Adrenal gland (tissue), 12 donors: ENCODE measurements around the gene LMF1. TPM values are rescaled to one million over a fixed set of nuclear protein-coding genes. Genes with fewer than 3 reads are reported as not detected.

Experiments used
- DNase-seq, 7 donors: peaks; one replicate each; pipeline ENCODE4 v3.0.0-alpha.2; 2019 to 2020
- H3K27ac ChIP-seq, 5 donors: fragments of 200-600 bp; sonication (generic) in 4 of 5; 1 replicate in 3 of 5; 2 replicates in 2 of 5; pipeline versions ENCODE4 v1.5.1 to v1.8.0; 2016 to 2020; ENCODE audit warnings: mild to moderate bottlenecking in 1 of 5
- H3K27me3 ChIP-seq: fragments of 200-600 bp; 2 replicates; pipeline ENCODE4 v1.8.0; 2021
- H3K36me3 ChIP-seq, 2 donors: fragments of 200-600 bp; replicated peaks in 1 of 2; 1 replicate in 1 of 2; 2 replicates in 1 of 2; pipeline versions ENCODE4 v1.5.1 to v1.8.0; 2018 to 2022
- H3K4me1 ChIP-seq, 2 donors: fragments of 200-600 bp; replicated peaks in 1 of 2; 1 replicate in 1 of 2; 2 replicates in 1 of 2; pipeline versions ENCODE4 v1.5.1 to v1.8.0; 2018 to 2021
- H3K4me3 ChIP-seq, 4 donors: fragments of 200-600 bp; sonication (generic) in 3 of 4; one replicate each; pipeline ENCODE4 v1.5.1; 2016 to 2018
- H3K9me3 ChIP-seq, 3 donors: fragments of 200-600 bp; sonication (generic) in 1 of 3; replicated peaks in 1 of 3; 1 replicate in 2 of 3; 2 replicates in 1 of 3; pipeline versions ENCODE4 v1.5.1 to v1.8.0; 2016 to 2021
- POLR2A ChIP-seq, 2 donors: fragments of 450-650 bp; IDR thresholded peaks; one replicate each; pipeline ENCODE4 v1.6.1; 2017; ENCODE audit warnings: antibody characterized with exemption in 2 of 2, mild to moderate bottlenecking in 2 of 2, moderate library complexity in 1 of 2
- WGBS, 4 donors: extraction: QIAGEN DNeasy Blood & Tissue Kit in 2 of 4; methylation state at CpG; one replicate each; pipeline versions ENCODE4 v1.1.5 to v1.1.7; 2013 to 2017; 5-methylcytosine and 5-hydroxymethylcytosine counted together
- intact Hi-C, 2 donors: fragments of 100-400 bp; cut with DNase I; formaldehyde crosslinking; loops; one replicate each; pipeline versions ENCODE4 v1.14.1 to v1.15.0; 2022 to 2023
- polyA plus RNA-seq, 3 donors: library from polyadenylated mRNA; stranded (reverse); fragments of 200-250 nt in 2 of 3; fragments of 350-450 nt in 1 of 3; fragmentation: Illumina TruSeq in 1 of 3; extraction: RNeasy Lipid Tissue Mini Kit (QIAGEN cat#74804) in 1 of 3; gene quantifications; one replicate each; pipeline ENCODE4 v1.2.3, GENCODE V29; 2013 to 2014
- total RNA-seq, 9 donors: library from RNA; depleted of rRNA in 4 of 9; stranded (reverse); fragments of >200 nt in 4 of 9; fragments of 120-200 nt in 1 of 9; fragmentation: NEBNext Ultra II Directional in 1 of 9; extraction: Animal tissue kit (Norgen Biotek cat#: 25700) in 1 of 9; gene quantifications; one replicate each; pipeline versions ENCODE4 v1.1.0 to v1.2.4, GENCODE V29; 2013 to 2023
- TF ChIP-seq, protein P1 (sequence below), 6 experiments: fragments of 450-650 bp in 4 of 6; fragments of 200-600 bp in 2 of 6; sonication (generic) in 1 of 6; IDR thresholded peaks; 1 replicate in 5 of 6; 2 replicates in 1 of 6; pipeline versions ENCODE4 v1.5.1 to v1.8.0; 2016 to 2021; ENCODE audit warnings: antibody characterized with exemption in 6 of 6, mild to moderate bottlenecking in 2 of 6, moderate library complexity in 1 of 6
- donor health status: healthy with polysubstance abuse.
- donor health status: Bipolar disorder and iron deficiency.
- donor health status: DM: yes; HTN: yes; CAD: no.
- donor health status: DM: no; HTN: no; CAD: no.
- donor health status: DM: no; HTN: no; CAD: no.
- donor health status: DM: yes; HTN: yes; CAD: no.

The LMF1 gene
- total and polyA plus RNA-seq, 12 donors = 10.5 to 101 (median 36.3) TPM

DNA sequence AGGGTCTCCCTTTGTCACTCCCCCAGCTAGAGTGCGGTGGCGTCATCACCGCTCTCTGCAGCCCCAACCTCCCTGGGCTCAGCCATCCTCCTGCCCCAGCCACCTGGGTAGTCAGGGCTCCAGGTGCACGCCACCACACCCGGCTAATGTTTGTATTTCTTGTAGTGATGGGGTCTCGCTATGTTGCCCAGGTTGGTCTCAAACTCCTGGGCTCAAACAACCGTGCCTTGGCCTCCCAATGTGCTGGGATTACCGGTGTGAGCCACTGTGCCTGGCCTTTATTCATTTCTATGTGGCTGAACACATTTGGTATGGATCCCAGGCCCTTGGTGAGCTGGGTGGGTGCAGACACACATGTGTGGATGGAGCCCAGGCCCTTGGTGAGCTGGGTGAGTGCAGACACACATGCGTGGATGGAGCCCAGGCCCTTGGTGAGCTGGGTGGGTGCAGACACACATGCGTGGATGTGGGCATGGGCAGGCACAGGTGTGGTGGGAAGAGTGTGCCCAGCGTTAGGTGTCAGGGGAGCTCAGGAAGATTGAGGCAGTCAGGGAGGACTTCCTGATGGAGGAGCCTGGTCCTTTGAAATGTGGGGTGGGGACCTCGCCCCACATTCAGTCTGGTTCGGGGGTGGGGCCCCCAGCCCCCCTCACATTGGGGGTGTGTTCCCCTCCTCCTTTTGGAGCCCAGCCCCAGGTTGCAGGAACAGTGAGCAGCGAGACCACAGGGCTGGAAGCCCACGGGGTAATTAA lies 47.8 kb upstream of the LMF1 start:
- WGBS, 4 donors = 84 to 88% (median 87%) methylated on average over 14 to 15 of the region's 15 CpGs

DNA sequence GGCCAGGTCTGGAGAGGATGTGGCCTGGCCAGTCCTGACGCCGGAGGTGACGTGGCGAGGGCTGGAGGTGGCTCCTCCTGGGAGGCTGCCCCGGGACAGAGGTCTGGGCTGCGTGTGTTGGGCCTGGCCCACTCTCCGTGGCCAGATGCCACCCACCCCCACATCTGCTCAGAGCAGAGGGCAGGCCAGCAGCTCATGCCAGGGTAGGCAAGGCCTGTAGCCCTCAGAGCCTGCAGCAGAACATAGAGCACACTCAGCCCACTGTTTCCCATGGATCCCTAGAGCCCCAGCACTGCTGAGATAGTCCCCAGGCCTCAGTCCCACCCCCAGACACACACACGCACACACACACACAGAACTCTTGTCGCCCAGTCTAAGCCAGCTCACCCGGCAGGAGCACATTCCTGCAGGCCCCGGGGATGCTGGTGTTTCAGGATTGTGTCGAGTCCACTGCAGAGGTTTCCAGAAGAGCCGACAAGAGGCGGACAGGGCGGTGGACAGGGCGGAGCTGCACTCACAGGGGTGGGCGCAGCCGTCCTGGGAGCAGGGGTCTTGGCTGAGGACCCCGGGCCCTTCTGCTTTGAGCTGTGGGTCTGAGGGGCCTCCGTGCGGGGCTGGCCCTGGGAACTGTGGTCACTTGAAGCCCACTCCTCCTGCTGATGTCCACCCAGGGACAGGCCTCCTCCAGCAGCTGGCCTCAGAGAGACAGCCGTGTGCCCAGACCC lies 44.1 kb upstream of the LMF1 start:
- Histone ChIP-seq H3K9me3 (no peaks in the 10 kb centered on the region), H3K27ac (no peak overlapping the region), H3K4me1 (no peaks in the 10 kb centered on the region), H3K4me3 (no peak overlapping the region), H3K27me3 (no peaks in the 10 kb centered on the region), H3K36me3 (no peaks in the 10 kb centered on the region)
- DNase-seq = no peak
- intact Hi-C loops = no loop called here
- TF ChIP-seq POLR2A (IDR thresholded peaks at IDR 0.05) = no peak
- TF ChIP-seq, protein P1, sequence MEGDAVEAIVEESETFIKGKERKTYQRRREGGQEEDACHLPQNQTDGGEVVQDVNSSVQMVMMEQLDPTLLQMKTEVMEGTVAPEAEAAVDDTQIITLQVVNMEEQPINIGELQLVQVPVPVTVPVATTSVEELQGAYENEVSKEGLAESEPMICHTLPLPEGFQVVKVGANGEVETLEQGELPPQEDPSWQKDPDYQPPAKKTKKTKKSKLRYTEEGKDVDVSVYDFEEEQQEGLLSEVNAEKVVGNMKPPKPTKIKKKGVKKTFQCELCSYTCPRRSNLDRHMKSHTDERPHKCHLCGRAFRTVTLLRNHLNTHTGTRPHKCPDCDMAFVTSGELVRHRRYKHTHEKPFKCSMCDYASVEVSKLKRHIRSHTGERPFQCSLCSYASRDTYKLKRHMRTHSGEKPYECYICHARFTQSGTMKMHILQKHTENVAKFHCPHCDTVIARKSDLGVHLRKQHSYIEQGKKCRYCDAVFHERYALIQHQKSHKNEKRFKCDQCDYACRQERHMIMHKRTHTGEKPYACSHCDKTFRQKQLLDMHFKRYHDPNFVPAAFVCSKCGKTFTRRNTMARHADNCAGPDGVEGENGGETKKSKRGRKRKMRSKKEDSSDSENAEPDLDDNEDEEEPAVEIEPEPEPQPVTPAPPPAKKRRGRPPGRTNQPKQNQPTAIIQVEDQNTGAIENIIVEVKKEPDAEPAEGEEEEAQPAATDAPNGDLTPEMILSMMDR (IDR thresholded peaks at IDR 0.05) = no peak
- 89 to 95% (median 92%) methylated on average over 15 to 22 of the region's 22 CpGs for WGBS, 4 donors

More for the DNA sequence above, 47.8 kb upstream of the LMF1 start:
- Histone ChIP-seq H3K4me1 (no peaks in the 10 kb centered on the region), H3K36me3 (no peaks in the 10 kb centered on the region), H3K27ac (peak overlapping the region in 1 of 5 donors; percentile 6), H3K27me3 (peaks cover 12% of the 10 kb centered on the region), H3K4me3 (no peak overlapping the region), H3K9me3 (no peaks in the 10 kb centered on the region)
- intact Hi-C loops = no loop called here
- TF ChIP-seq, protein P1 (IDR thresholded peaks at IDR 0.05) = no peak
- no peak for TF ChIP-seq POLR2A (IDR thresholded peaks at IDR 0.05)
- DNase-seq = no peak

DNA sequence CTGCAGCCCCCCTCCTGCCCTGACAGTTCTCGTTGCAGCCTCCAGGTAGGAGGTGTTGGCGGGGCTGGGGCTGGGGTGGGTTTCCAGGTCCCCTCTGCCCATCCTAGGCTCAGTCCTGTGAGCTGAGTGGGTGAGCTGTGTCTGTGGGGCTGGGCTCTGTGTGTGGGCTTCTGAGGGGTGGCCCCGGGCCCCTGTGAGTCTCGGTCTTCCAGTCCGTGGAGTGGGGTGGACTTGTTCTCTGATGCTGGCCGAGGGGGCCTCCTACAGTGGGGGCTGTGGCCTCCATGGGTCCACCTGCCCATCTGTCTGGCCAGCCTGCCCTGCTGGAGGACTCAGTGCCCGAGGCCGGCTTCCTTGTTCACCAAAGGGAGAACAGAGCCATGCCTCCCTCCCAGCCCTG lies 43.4 kb upstream of the LMF1 start:
- Histone ChIP-seq H3K4me1 (no peaks in the 10 kb centered on the region), H3K4me3 (no peak overlapping the region), H3K9me3 (no peaks in the 10 kb centered on the region), H3K27me3 (peaks cover 7% of the 10 kb centered on the region), H3K27ac (no peak overlapping the region), H3K36me3 (no peaks in the 10 kb centered on the region)
- 90 to 100% (median 93%) methylated on average over 1 to 8 of the region's 8 CpGs; no CpG with 5 or more reads in 1 of the 4 donors for WGBS, 4 donors
- DNase-seq = no peak
- intact Hi-C loops = no loop called here
- TF ChIP-seq, protein P1 (IDR thresholded peaks at IDR 0.05) = no peak
- TF ChIP-seq POLR2A (IDR thresholded peaks at IDR 0.05) = no peak

DNA sequence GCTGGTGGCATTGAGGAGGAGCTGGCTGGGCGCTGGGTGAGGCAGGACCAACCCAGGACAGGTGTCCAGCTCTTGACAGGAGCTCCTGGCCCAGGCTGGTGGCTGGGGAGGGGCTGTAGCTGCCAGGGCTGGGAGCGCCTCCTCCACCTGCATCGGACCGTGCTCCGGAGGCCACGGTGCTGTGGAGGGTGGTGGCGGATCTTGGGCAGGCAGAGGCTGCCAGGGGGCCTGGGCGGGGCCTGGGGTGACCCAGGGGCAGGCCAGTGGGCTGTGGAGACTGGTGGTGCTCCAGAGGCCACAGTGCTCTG lies 42.8 kb upstream of the LMF1 start:
- DNase-seq = no peak
- TF ChIP-seq, protein P1 (IDR thresholded peaks at IDR 0.05) = no peak
- no peak for TF ChIP-seq POLR2A (IDR thresholded peaks at IDR 0.05)
- H3K4me1 ChIP-seq = no peaks in the 10 kb centered on the region
- no peaks in the 10 kb centered on the region for H3K36me3 ChIP-seq
- H3K4me3 ChIP-seq = no peak overlapping the region
- 40 to 100% (median 88%) methylated on average over 1 to 8 of the region's 8 CpGs for WGBS, 4 donors
- H3K9me3 ChIP-seq = no peaks in the 10 kb centered on the region
- peaks cover 8% of the 10 kb centered on the region for H3K27me3 ChIP-seq
- no peak overlapping the region for H3K27ac ChIP-seq
- intact Hi-C loops = no loop called here
